GM23338 (cell line): Measurements from ENCODE around the gene AGXT. TPM values are rescaled to one million over a fixed set of nuclear protein-coding genes. Genes with fewer than 3 reads are reported as not detected.

ENCODE experiments used
- ATAC-seq: fragments of 200-7000 bp; cut with Tn5 transposase; 3 replicates; pipeline ENCODE4 v1.9.1; 2020
- DNase-seq: peaks from one replicate; pipeline ENCODE4 v3.0.0-alpha.2; 2015; ENCODE audit warnings: low spot score
- H2AFZ ChIP-seq: fragments of 200-600 bp; sonication (generic); 2 replicates; pipeline ENCODE4 v1.8.0; 2016; ENCODE audit warnings: antibody characterized with exemption, mild to moderate bottlenecking, moderate library complexity
- H3F3A ChIP-seq: fragments of 200-600 bp; sonication (generic); replicated peaks from 2 replicates; pipeline ENCODE4 v1.8.0; 2017; ENCODE audit warnings: antibody characterized with exemption, mixed run types, low read depth
- H3K27ac ChIP-seq: fragments of 200-600 bp; sonication (generic); 2 replicates; pipeline ENCODE4 v1.6.1; 2016; ENCODE audit warnings: low read depth
- H3K27me3 ChIP-seq: fragments of 200-600 bp; sonication (generic); 2 replicates; pipeline ENCODE4 v1.8.0; 2016; ENCODE audit warnings: mild to moderate bottlenecking, mixed run types, moderate library complexity; ENCODE audit not compliant: insufficient read depth
- H3K36me3 ChIP-seq: fragments of 200-600 bp; sonication (generic); 2 replicates; pipeline ENCODE4 v1.8.0; 2016; ENCODE audit warnings: mild to moderate bottlenecking; ENCODE audit not compliant: insufficient read depth
- H3K4me1 ChIP-seq: fragments of 200-600 bp; sonication (generic); 2 replicates; pipeline ENCODE4 v1.8.0; 2016; ENCODE audit warnings: mild to moderate bottlenecking, moderate library complexity; ENCODE audit not compliant: insufficient read depth
- H3K4me2 ChIP-seq: fragments of 200-600 bp; sonication (generic); 2 replicates; pipeline ENCODE4 v1.7.1; 2017; ENCODE audit warnings: mixed run types
- H3K4me3 ChIP-seq: fragments of 200-600 bp; sonication (generic); 2 replicates; pipeline ENCODE4 v1.6.1; 2016; ENCODE audit warnings: mixed run types
- H3K79me2 ChIP-seq: fragments of 200-600 bp; sonication (generic); replicated peaks from 2 replicates; pipeline ENCODE4 v1.8.0; 2017; ENCODE audit warnings: mild to moderate bottlenecking; ENCODE audit not compliant: insufficient read depth
- H3K9me2 ChIP-seq: fragments of 200-600 bp; sonication (generic); 2 replicates; pipeline ENCODE4 v1.8.0; 2017; ENCODE audit not compliant: insufficient read depth
- H4K20me1 ChIP-seq: fragments of 200-600 bp; sonication (generic); replicated peaks from 2 replicates; pipeline ENCODE4 v1.8.0; 2017; ENCODE audit warnings: mild to moderate bottlenecking; ENCODE audit not compliant: insufficient read depth
- H3K27ac Mint-ChIP-seq: 2 replicates; pipeline ENCODE4 v1.8.0; 2020; ENCODE audit warnings: inconsistent platforms, mild to moderate bottlenecking, moderate library complexity, mixed read lengths
- H3K27me3 Mint-ChIP-seq: 3 replicates; pipeline ENCODE4 v1.8.0; 2022; ENCODE audit warnings: low read depth, mild to moderate bottlenecking, moderate library complexity, mixed read lengths, inconsistent platforms; ENCODE audit not compliant: insufficient read depth, poor library complexity
- H3K36me3 Mint-ChIP-seq: 3 replicates; pipeline ENCODE4 v1.8.0; 2021; ENCODE audit warnings: low read depth, mild to moderate bottlenecking, inconsistent platforms, moderate library complexity, mixed read lengths
- H3K4me1 Mint-ChIP-seq: 3 replicates; pipeline ENCODE4 v1.8.0; 2020; ENCODE audit warnings: mild to moderate bottlenecking, inconsistent platforms, mixed read lengths
- H3K4me3 Mint-ChIP-seq: 3 replicates; pipeline ENCODE4 v1.8.0; 2021; ENCODE audit warnings: moderate library complexity, mild to moderate bottlenecking, inconsistent platforms, mixed read lengths
- H3K9me3 Mint-ChIP-seq: 3 replicates; pipeline ENCODE4 v1.8.0; 2020; ENCODE audit warnings: moderate library complexity, mild to moderate bottlenecking, inconsistent platforms, mixed read lengths
- CREB1 ChIP-seq: fragments of 250-450 bp; sonication (Bioruptor Pico); IDR thresholded peaks from 2 replicates; pipeline ENCODE4 v1.5.0; 2020; ENCODE audit warnings: low read depth, mild to moderate bottlenecking, moderate library complexity
- CTCF ChIP-seq, 2 experiments: fragments of 200-600 bp in 1 of 2; sonication (generic) in 1 of 2; conservative IDR thresholded peaks; 2 replicates each; pipeline versions ENCODE4 v1.5.1 to v1.6.1; 2016 to 2017; ENCODE audit warnings: antibody characterized with exemption in 2 of 2, low read depth in 2 of 2, mild to moderate bottlenecking in 2 of 2, moderate library complexity in 1 of 2
- ETS1 ChIP-seq: IDR thresholded peaks from 2 replicates; pipeline ENCODE4 v1.6.1; 2016; ENCODE audit warnings: antibody characterized with exemption
- EZH2 ChIP-seq: fragments of 200-600 bp; sonication (generic); IDR thresholded peaks from one replicate; pipeline ENCODE4 v1.8.0; 2017; ENCODE audit warnings: antibody characterized with exemption, mild to moderate bottlenecking, low read depth; ENCODE audit not compliant: unreplicated experiment
- EZH2phosphoT487 ChIP-seq: fragments of 200-600 bp; sonication (generic); IDR thresholded peaks from one replicate; pipeline ENCODE4 v1.8.1; 2018; ENCODE audit warnings: antibody characterized with exemption; ENCODE audit not compliant: unreplicated experiment
- JUNB ChIP-seq: IDR thresholded peaks from one replicate; pipeline ENCODE4 v1.6.1; 2016; ENCODE audit warnings: antibody characterized with exemption; ENCODE audit not compliant: unreplicated experiment
- NANOG ChIP-seq: IDR thresholded peaks from 2 replicates; pipeline ENCODE4 v1.6.1; 2016; ENCODE audit warnings: antibody characterized with exemption, borderline replicate concordance
- POLR2AphosphoS5 ChIP-seq: IDR thresholded peaks from 2 replicates; pipeline ENCODE4 v1.6.1; 2016; ENCODE audit warnings: antibody characterized with exemption, low read depth
- REST ChIP-seq: IDR thresholded peaks from one replicate; pipeline ENCODE4 v1.6.1; 2018; ENCODE audit warnings: antibody characterized with exemption; ENCODE audit not compliant: unreplicated experiment
- STAT1 ChIP-seq: IDR thresholded peaks from one replicate; pipeline ENCODE4 v1.6.1; 2016; ENCODE audit warnings: antibody characterized with exemption; ENCODE audit not compliant: unreplicated experiment
- ZNF114 ChIP-seq: fragments of 250-450 bp; sonication (Bioruptor Pico); IDR thresholded peaks from 2 replicates; pipeline ENCODE4 v1.5.0; 2020; ENCODE audit warnings: mild to moderate bottlenecking, moderate library complexity
- ZNF331 ChIP-seq: fragments of 250-450 bp; sonication (Bioruptor Pico); IDR thresholded peaks from 2 replicates; pipeline ENCODE4 v1.5.0; 2020; ENCODE audit warnings: low read depth, mild to moderate bottlenecking, moderate library complexity
- ZNF462 ChIP-seq: fragments of 250-450 bp; sonication (Bioruptor Pico); IDR thresholded peaks from 2 replicates; pipeline ENCODE4 v1.5.0; 2020; ENCODE audit warnings: mild to moderate bottlenecking, moderate library complexity
- polyA plus RNA-seq: library from polyadenylated mRNA; unstranded; fragments of >200 nt; fragmentation: Nextera tagmentation; extraction: Ambion mirVana; gene quantifications from 2 replicates; pipeline ENCODE4 v1.2.1, GENCODE V29; 2016
- total RNA-seq: library from RNA; depleted of rRNA; stranded (reverse); fragments of >200 nt; shearing (Covaris generic); gene quantifications from 2 replicates; pipeline ENCODE4 v1.2.3, GENCODE V29; 2014

AGXT gene
- total and polyA plus RNA-seq, 2 experiments from 2014 or later, result not detected

DNA sequence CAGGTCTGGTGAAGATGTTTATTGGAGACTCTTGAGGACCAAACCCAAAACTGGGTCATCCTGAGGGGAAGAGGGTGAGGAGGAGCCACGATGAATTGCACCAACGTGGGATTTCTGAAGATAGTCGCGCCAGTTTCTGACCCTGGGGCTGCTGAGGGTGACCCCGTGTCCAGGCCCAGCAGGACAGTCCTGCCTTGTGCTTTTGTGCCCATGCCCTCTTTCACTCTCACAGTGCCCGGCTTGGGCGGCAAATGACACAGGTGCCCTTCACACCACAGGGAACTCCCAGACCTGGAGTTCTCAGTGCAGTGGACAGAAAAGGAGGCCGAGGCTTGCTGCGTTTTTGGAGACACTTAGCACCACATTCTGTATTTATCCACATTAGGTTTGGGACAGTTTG lies 33.1 kb upstream of the AGXT start:
- no peak for ATAC-seq
- peaks cover 13% of the 10 kb centered on the region for H3K27me3 ChIP-seq
- peaks cover 3% of the 10 kb centered on the region; the same call in 1 of the 2 replicates for H3K4me1 ChIP-seq
- H3K4me3 ChIP-seq, result no peak overlapping the region
- no peak overlapping the region for H3K4me2 ChIP-seq
- no peaks in the 10 kb centered on the region; the same call in 2 of the 3 replicates for H3K4me1 Mint-ChIP-seq
- H3K27ac ChIP-seq, result no peak overlapping the region
- H3K9me2 ChIP-seq, result no peaks in the 10 kb centered on the region
- no peak overlapping the region for H3K4me3 Mint-ChIP-seq
- DNase-seq, result no peak
- no peaks in the 10 kb centered on the region for H3K36me3 Mint-ChIP-seq
- no peaks in the 10 kb centered on the region for H3K9me3 Mint-ChIP-seq
- H3K27ac Mint-ChIP-seq, result no peak overlapping the region
- no peaks in the 10 kb centered on the region for H3K79me2 ChIP-seq
- peaks cover 8% of the 10 kb centered on the region for H3K27me3 Mint-ChIP-seq
- no peaks in the 10 kb centered on the region for H3K36me3 ChIP-seq
- H2AFZ ChIP-seq, result no peak overlapping the region
- no peaks in the 10 kb centered on the region for H4K20me1 ChIP-seq
- no peak for TF ChIP-seq EZH2phosphoT487
- no peak for TF ChIP-seq ZNF331 (CRISPR knock-in tag)
- TF ChIP-seq NANOG, result no peak
- no peak for TF ChIP-seq CREB1 (CRISPR knock-in tag)
- no peak for TF ChIP-seq JUNB
- TF ChIP-seq REST, result no peak
- TF ChIP-seq POLR2AphosphoS5, result no peak
- TF ChIP-seq CTCF (conservative IDR thresholded peaks at IDR 0.05; ENCODE audit: low read depth in 2 of 2), result no peak
- TF ChIP-seq ETS1, result no peak
- TF ChIP-seq STAT1, result no peak
- TF ChIP-seq ZNF462 (CRISPR knock-in tag), result no peak
- no peak for TF ChIP-seq ZNF114 (CRISPR knock-in tag)
- no peak for TF ChIP-seq EZH2
- H3F3A ChIP-seq, result no peaks in the 10 kb centered on the region
